COLO829 (cell line): ENCODE results near the gene TLR5.

Source experiments
- DNase-seq: peaks from one replicate; pipeline ENCODE4 v3.0.0; 2012; ENCODE audit warnings: low spot score

Gene TLR5

DNA sequence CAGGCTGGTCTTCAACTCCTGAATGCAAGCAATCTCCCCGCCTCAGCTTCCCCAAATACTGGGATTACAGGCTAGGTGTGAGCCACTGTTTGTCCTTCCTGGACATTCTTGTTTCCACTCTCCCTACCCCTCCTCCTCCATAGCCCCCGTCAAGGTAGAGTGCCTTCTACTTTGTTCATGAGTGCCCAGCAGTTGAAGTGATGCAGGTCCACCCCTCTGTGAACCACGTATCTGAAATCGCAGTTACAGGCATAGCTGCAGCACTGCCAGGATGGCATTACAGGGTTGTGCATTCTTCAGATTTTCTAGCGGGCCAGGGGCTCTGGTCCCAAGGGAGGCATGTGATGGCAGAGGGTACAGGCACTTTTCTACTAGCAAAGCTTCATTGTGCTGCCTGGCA lies 7.4 kb upstream of the TLR5 start:
- DNase-seq: no peak

DNA sequence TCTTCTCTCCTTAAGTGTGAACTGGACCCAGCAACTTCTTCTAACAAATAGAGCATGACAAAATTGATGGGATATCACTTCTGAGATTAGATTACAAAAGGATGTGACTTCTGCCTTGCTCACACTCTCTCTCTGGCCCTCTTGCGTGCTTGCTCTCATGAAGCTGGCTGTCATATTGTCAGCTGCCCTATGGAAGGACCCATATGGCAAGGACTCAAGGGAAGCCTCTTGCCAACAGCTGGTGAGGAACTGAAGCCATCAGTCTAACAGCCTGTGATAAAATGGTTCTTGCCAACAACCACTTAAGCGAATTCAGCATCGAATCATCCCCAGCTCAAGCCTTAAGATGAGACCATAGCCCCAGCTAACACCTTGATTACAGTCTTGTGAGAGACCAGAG lies 4.8 kb upstream of the TLR5 start:
- DNase-seq: no peak

DNA sequence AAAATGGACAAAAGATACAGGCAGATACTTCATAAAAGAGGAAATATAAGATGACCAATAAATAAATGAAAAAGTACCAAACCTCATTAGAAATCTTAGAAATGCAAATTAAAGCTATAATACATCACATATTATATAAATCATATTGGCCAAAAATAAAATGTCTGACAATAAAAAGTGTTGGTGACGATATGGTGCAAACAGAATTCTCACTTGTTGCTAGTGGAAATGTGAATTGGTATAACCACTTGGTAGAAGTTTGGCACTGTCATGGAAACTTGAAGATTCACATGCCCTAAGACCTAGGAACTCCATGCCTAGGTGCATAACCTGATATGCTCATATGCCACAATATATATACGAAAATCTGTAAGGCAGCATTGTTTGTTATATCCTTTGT lies 4.4 kb upstream of the TLR5 start:
- no peak for DNase-seq

DNA sequence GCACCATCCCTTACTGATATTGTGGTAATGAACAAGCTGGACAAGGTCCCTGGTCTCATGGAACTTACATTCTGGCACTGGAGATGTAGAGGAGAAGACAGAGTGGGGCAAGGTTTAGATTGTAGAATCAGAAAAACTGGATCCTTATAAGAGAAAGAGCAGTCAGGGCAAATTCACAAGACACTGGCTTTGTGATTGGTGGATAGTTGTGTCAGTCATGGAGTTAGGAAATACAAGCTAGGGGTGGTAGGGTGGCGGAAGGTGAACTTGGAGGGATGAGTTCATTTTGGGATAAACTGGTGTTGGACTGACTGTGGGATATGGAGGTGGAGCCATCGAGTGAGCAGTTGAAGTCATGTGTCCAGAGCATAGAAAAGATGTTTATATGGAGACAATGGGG lies 3.7 kb upstream of the TLR5 start:
- DNase-seq: no peak

DNA sequence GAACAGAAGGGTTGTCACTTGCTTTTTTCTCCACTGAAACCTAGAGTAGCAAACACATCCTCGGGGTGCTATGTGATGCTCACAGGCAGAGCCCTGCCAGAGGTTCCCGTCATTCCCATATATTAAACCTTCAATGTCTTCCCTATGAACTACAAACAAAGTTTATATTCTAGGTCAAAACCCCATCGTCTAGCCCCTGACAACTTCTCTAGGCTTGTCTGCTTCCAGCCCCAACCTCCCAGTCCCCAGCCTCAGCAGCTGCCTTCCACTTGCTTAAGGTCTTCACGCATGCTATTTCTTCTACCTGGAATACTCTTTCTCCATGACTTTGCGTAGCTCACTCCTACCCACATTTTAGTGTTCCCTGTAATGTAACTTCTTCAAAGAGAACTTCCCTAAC lies 1.9 kb upstream of the TLR5 start:
- no peak for DNase-seq

DNA sequence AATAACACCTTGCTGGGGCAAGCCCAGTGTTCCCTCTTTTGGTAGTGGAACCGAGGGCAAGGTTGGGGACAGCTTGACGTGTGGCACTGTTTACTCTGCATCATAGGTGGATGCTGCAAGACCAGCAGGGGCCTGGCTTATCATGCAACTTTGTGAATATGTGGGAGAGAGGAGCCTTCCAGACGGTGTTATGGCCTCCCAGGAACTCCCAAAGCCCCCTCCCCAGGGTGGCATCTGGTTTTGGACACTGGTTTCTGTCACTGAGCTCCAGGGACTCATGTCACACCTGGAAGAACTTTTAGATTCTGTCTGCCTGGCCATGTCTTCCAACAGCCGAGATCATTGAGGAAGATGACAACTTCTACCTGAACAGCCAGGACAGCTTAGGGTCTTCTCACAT lies 1.4 kb upstream of the TLR5 start:
- no peak for DNase-seq

DNA sequence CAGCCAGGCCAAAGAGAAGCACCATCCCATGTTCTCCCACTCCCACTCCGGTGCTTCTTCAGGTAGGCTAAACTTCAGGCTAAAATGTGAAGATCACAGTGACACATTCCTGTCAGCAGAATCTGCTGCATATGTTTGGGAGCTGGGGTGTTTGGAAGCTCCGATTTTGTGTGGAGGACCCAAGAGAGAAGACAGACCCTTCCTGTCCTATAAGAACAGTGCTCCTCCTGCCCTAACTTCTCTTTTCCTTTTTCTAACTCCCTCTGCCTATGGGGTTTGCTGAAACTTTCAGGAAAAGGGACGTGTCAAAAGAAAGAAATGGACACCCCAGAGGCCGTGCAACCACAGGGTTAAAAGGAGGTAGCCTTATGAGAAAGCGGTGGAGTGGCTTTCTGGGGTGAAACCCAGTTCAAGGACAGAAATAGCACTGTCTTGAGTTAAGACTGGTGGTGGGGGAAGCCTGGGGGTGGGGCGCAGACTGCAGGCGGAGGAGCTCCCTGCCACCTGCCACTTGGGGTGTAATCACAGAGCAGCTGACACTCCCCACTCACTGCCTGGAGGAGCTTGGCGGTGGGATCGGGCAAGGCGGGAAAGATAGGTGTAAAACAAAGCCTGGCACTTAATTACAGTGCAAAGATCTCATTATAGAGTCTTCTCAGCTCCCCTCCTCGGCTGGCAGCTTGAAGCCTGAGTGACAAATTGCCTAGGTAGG lies 645 bp upstream of the TLR5 start:
- no peak for DNase-seq

DNA sequence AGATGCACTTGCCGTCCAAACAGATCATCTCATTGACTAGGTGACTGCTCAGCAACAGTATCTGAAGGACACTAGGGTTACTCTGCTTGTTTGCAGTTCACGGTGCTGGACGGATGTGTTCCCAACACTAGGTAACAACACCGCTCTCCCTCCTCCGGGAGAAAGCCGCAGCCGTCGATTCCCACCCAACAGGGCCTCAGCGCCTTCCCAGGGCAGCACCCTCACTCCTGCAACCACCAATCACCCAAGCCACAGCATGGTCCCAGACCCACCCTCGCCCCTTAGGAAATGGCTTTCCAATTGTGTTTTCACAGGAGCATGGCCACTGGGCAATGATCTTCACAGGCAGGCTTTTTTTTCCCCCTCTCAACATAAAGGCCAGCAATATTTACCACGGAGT lies 779 bp downstream of the TLR5 start:
- no peak for DNase-seq

DNA sequence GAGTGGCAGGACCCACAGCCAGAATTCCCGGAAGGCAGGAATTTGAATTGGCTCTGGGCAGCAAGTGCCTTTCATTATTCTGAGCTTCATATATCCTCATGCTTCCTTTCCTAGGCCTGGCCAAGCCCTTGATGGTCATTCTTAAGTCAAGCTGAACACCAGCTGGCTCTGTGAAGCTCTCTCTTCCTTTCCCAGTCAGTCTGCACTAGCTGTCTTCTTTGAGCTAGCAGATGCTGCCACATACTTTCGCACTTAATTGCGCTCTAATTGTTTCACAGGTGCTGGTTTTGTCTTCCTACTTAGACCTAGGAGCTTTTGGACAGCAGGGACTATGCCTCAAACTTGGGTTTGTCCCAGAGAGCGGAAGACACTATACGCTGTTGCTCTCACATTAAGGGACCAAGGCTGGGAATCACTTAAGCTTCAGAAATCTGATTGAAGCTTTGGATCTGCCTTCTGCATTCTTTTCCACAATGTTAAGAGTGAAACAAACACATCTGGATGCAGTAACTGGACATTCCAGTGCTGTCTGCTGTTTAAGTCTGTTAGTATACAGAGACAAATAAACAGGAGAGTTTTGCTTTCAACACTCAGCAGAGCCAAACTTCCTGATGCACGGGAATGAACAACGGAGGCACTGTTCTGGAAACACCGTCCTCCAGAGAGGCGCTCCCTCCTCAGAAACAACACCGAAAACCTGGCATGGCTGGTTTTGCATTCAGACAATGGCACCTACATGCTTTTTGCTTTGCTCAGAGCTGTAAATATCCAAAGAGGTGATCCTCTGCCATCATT lies 2.2 kb downstream of the TLR5 start:
- DNase-seq: peak; percentile 72

DNA sequence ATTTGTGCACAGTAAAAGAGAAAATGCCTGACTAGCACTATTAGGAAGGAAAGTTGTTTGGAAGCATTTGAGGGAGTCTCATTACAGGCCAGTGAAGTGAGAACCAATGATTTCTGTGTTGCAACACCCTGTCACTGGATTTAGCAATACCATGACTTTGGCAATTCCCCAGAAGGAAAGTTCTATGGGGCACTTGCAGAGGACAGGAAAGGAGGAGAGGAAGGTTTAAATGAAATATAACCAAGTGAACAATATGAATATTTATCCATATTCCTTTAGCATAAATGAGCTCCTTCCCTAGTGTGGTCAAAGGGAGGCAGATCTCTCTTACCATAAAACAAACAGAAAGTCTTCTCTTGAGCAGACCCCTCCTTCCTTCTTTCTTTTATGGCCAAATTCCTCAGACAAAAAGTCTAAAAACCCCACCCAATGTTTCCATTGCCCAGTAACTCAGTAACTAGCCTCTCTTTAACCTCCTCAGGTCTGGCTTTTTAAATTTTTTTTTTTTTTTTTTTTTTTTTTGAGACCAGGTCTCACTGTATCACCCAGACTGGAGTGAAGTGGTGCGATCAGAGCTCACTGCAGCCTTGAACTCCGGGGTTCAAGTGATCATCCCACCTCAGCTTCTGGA lies 5.5 kb downstream of the TLR5 start:
- no peak for DNase-seq

DNA sequence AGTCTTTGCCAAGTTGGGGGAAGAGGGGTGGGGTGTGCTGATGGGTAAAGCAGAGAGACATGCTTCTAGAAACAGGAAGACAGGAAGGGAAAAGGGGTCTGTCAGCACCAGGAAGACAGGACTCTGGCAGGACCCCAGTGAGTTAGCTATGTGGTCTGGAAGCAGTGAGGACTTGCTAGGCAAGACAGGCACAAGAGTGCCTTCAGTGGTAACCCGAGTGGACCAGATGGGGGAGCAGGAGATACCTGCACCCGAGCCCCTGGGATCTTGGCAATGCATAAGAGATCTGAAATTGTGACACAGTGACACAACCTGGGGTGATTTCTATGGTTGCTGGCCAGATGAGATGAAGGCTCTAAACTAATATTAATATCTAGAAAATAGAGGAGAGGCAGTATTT lies 7.0 kb downstream of the TLR5 start:
- no peak for DNase-seq

DNA sequence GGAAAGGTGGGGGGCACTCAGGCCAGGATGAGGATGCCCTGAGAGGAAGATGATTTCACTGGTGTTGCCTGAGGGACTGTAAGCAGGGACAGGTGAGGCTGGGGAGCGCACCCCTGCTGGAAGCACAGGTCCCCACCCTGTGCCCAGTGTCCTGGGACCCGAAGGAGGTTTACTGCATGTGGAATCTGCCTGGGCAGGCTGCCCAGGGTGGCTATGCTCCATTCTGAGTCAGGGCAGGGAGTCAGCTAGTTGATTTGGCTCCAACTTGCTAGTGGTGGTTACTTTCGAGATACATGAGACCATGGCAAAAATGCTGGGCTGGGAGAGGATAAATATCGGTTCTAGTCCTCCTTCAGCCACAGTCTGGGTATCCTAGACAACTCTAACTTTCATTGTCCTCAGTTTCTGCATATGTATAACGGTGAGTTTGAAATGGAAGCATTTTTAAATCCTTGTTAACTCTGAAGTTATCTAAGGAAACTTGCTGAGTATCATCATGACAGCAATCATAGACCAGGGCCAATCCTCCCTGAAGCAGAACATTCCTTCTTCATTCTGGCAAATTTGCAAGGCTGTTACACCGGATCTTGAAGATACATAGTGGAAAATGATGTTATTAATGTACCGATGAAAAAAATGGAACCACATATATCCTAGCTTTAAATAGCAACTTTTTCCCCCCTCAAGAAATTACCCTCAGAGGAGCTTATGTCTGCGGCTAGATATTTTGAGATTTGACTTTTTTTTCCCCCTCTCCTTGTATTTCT lies 7.7 kb downstream of the TLR5 start:
- DNase-seq: no peak

DNA sequence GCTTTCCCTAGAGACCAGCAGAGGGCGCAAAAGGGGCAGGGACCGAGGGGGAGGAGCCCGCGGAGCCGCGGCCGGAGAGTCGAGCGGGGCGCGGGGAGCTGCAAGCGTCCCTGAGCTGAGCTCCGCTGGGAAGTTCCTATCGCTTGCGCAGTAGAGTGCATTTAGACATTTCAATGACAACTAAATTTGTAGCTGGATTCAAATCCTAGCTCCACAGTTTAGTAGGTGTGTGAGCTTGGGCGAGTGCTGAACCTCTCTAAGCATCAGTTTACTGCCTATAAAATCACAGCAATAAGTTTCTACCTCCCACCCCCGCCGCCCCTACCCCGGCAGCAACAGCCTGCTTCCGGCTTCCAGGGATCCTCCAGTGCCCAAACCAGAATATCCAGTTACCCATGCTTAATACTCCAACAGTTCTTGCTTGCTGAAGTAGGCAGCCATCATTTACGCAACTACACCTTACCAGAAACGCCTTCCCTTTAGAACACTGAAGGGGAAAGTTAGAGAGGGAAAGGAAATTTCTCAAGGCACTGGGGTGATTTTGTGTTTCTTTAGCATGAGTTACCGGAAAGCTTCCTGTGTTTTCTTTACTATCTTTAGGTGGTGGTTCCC lies 9.1 kb downstream of the TLR5 start:
- peak; percentile 88 for DNase-seq

DNA sequence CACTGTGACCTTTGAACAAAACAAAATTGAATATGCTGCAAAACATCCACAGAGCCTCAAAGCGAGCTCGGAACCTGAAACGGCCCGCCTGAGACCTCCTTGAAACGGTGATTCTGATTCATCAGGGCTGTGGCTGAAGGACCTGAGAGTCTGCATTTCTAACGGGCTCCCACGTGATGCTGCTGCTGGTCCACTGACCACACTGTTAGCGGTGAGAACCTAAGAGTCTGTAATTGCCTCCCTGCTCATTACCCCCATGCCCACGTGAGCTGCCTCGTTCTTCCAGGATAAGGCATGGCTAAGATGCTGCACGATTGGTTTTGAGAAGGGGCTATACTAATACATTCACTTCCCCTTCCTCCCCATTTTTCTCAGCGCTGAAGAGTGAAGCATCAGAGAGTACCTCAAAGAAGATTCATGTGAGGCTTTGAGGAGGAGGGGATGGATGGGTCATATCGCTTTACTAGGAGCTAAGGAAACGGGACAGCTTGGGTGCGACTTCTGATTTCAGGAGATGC lies 9.7 kb downstream of the TLR5 start:
- no peak for DNase-seq

DNA sequence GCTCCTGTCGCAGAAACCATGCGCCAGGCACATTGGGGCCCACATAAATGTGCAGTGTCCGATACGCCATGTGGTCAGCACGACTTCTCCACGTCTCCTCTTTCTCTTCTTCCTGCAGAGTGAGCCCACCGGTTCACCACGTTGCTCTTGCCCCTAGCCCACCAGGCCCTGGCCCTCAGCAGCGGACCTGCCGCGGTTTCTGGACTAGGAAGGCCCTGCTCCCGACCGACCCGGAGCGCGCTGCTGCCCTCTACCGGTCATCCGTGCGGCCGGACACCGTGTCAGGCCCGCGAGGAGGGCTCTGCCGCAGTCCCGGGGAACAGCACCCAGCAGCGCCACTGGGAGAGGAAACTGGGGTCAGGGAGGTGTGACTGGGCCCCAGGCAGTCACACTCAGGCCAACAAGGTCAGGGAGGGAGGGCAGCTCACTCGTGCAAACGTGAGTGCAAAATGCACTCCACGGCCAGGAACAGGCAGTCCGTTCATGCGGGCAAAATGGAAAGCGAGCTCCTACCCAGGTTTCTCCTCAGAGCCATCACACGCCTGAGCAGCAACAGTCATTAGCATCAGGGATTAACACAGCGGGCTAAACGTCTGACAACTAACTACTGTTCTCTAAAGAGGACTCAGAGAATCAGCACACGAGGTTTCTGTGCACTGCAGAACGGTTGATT lies 13.7 kb downstream of the TLR5 start:
- no peak for DNase-seq

DNA sequence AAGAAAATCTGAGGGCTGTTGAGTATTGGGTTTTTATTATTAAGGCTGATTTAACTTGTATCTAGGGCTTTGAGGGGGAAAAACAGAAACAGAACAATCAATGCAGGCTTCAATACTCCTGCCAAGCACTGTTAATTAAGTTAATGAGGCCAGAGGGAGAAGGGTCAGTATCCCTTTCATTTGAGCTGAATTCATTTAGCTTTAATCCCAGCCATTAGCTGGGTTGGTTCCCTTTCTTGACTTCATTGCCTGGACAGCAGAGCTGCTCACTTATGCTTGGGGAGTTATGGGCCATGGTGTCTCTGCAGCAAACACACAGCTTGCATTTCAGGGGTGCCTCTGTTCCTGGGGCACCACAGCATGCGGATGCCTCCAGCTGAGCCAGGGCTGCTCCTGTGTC lies 16.3 kb downstream of the TLR5 start:
- no peak for DNase-seq

DNA sequence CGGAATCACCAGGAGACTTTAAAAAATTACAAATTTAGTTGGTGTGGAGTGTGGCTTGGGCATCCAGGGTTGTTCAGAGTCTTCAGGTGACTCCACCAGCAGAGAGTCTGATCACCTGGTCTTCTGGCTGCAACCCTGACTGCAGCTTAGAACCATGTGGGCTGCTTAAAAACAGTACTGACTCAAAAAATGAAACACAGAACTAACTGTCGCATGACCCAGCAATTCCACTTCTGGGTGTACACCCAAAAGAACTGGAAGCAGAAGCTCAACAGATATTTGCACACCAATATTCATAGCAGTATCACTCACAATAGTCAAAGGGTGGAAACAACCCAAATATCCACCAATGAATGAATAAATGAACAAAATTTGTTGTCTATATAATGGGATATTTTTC lies 17.3 kb downstream of the TLR5 start:
- DNase-seq: no peak

DNA sequence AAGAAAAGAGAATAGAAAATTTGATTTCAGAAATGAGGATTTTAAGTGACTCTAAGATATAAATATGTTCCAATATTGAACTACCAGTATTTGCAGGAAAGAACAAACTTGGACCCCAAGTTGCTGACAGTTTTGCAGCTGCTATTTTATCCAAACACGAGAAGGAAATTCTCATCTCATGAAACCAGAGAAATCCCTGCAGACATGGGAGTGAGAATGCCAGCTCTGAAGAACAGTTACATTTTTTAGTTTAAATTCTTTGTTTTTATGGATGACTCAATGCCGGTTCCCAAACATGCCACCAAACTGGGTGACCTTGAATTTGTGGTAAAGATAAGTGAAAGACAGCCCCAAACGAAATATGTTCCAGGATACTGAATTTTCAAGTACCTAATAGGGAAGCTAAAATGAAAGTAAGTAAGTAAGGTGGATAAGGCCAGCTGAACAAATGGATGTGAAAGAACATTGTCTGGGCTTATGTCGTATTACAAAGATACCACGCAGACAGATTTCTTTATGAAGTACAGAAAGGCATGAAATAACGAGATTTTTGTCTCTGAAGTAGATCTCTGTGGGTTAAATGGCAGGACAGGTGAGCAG lies 19.9 kb downstream of the TLR5 start:
- no peak for DNase-seq

DNA sequence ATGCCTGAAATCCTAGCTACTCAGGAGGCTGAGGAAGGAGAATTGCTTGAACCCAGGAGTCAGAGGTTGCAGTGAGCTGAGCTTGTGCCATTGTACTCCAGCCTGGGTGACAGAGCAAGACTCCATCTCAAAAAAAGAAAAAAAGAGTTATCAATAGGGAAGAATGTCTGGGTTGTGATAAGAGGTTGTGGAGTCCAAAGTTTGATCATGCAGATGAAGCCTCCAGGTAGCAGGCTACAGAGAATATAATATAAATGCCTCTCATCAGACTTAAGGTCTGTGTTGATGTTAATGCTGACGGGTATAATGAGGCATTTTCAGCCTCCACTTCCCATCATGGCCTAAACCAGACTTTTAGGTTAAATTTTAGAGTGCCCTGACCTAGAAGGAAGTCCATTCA lies 24.6 kb downstream of the TLR5 start:
- DNase-seq: no peak

DNA sequence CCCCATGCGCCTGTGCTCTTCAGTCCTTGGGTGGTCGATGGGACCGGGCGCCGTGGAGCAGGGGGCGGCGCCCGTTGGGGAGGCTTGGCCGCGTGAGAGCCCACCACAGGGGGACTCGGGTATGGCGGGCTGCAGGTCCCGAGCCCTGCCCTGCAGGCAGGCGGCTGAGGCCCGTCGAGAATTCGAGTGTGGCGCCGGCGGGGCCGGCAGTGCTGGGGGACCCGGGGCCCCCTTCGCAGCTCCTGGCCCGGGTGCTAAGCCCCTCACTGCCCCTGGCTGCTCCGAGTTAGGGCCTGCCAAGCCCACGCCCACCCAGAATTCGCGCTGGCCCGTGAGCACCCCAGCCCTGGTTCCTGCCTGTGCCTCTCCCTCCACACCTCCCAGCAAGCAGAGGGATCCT lies 26.1 kb downstream of the TLR5 start:
- no peak for DNase-seq

DNA sequence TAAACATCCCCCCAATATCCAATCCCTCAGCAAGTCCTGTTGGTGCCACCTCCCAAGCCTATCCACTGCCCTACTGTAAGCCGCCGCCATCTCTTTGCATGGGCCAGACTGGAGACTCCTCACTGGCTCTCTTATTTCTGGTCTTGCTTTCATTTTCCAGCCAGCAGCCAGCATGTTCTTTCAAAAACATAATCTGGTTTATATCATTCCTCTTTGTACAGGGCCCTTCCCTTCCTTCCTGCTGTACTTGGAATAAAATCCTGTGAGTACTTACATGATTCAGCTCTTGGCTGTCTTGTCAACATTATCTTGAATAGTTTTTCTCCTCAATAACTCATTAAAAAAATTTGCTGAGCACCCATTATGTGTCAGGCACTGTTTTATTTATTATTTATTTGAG lies 28.2 kb downstream of the TLR5 start:
- no peak for DNase-seq
